Mesothelial cell of epicardium (in vitro differentiated cells): ENCODE results near the gene HOXA13. TPM values are rescaled to one million over a fixed set of nuclear protein-coding genes. Genes with fewer than 3 reads are reported as not detected.
A peak's percentile ranks its signal among the peaks of the same experiment; 100 is the strongest.

ENCODE experiments used
- DNase-seq, 2 experiments: peaks; one replicate each; pipeline ENCODE4 v3.0.0; 2021; ENCODE audit warnings: low spot score in 2 of 2; ENCODE audit not compliant: unreplicated experiment in 2 of 2
- H3K27ac Mint-ChIP-seq: 2 replicates; pipeline ENCODE4 v1.8.0; 2021; ENCODE audit warnings: mixed read lengths
- H3K27me3 Mint-ChIP-seq: 2 replicates; pipeline ENCODE4 v1.8.0; 2021; ENCODE audit warnings: low read depth, mixed read lengths
- H3K36me3 Mint-ChIP-seq: 2 replicates; pipeline ENCODE4 v1.8.0; 2021; ENCODE audit warnings: mixed read lengths
- H3K4me1 Mint-ChIP-seq: 2 replicates; pipeline ENCODE4 v1.8.0; 2021; ENCODE audit warnings: mixed read lengths
- H3K4me3 Mint-ChIP-seq: 2 replicates; pipeline ENCODE4 v1.8.0; 2021; ENCODE audit warnings: mild to moderate bottlenecking, moderate library complexity, mixed read lengths
- H3K9me3 Mint-ChIP-seq: 2 replicates; pipeline ENCODE4 v1.8.0; 2021; ENCODE audit warnings: mixed read lengths
- CTCF ChIP-seq: fragments of 200-600 bp; sonication (generic); IDR thresholded peaks from one replicate; pipeline ENCODE4 v1.5.0; 2021; ENCODE audit warnings: antibody characterized with exemption; ENCODE audit not compliant: unreplicated experiment
- microRNA-seq: library from miRNA; unstranded; fragments of <30 nt; microRNA quantifications from one replicate; pipeline ENCODE4 v1.2.0, GENCODE V29; 2021; ENCODE audit warnings: inconsistent platforms, mixed read lengths
- total RNA-seq: library from RNA; stranded (reverse); gene quantifications from 3 replicates; pipeline ENCODE4 v1.2.1, GENCODE V29; 2021

HOXA13 gene
- total RNA-seq, 1 donor from 2014 or later, result 7.7 TPM

- H3K4me3 Mint-ChIP-seq, result peak overlapping the region; percentile 87
- no peak for DNase-seq
- peak overlapping the region; percentile 99 for H3K27ac Mint-ChIP-seq
- no peaks in the 10 kb centered on the region for H3K27me3 Mint-ChIP-seq
- no peak for TF ChIP-seq CTCF
- H3K9me3 Mint-ChIP-seq, result no peaks in the 10 kb centered on the region
- peaks cover 69% of the 10 kb centered on the region for H3K4me1 Mint-ChIP-seq
- H3K36me3 Mint-ChIP-seq, result peaks cover 27% of the 10 kb centered on the region
Observed at GRCh38 chr7:27145914-27146412, 53.9 kb downstream of the HOXA13 start.

- H3K27ac Mint-ChIP-seq, result peak overlapping the region; percentile 99
- no peaks in the 10 kb centered on the region for H3K27me3 Mint-ChIP-seq
- H3K36me3 Mint-ChIP-seq, result peaks cover 32% of the 10 kb centered on the region
- H3K9me3 Mint-ChIP-seq, result no peaks in the 10 kb centered on the region
- H3K4me1 Mint-ChIP-seq, result peaks cover 72% of the 10 kb centered on the region
- H3K4me3 Mint-ChIP-seq, result peak overlapping the region; percentile 87
- no peak for TF ChIP-seq CTCF
- peak in 1 of 2 experiments; percentile 41 for DNase-seq
Observed at GRCh38 chr7:27145165-27145913, 54.6 kb downstream of the HOXA13 start.

GRCh38 chr7:27144781-27145164 is 55.1 kb downstream of the HOXA13 start:
- Mint-ChIP-seq H3K4me1 (peaks cover 69% of the 10 kb centered on the region), H3K27ac (peak overlapping the region; percentile 99), H3K27me3 (no peaks in the 10 kb centered on the region), H3K4me3 (peak overlapping the region; percentile 87), H3K9me3 (no peaks in the 10 kb centered on the region), H3K36me3 (peaks cover 35% of the 10 kb centered on the region)
- peak in 1 of 2 experiments; percentile 56 for DNase-seq
- TF ChIP-seq CTCF, result no peak

Small RNAs within 50 kb of the gene (microRNA-seq; reads per million reads assigned to microRNA genes)
- 5,924 reads per million, percentile 93 among the genes with 10 or more reads in this experiment for gene MIR196B

Other genes starting within 250 kb of the HOXA13 start
- 13.7 to 14.6 TPM (median 14.0 TPM) in 3 replicates for gene HOXA1, start 104.1 kb downstream of the HOXA13 start, total RNA-seq
- gene HOXA2, start 97.4 kb downstream of the HOXA13 start, total RNA-seq, result 30.3 to 33.9 TPM (median 30.8 TPM) in 3 replicates
- 51.0 to 55.9 TPM (median 54.7 TPM) in 3 replicates for gene HOXA4, start 69.3 kb downstream of the HOXA13 start, total RNA-seq
- 128 to 133 TPM (median 133 TPM) in 3 replicates for gene HOXA5, start 56.4 kb downstream of the HOXA13 start, total RNA-seq
- 43.7 to 45.6 TPM (median 44.4 TPM) in 3 replicates for gene HOXA6, start 52.3 kb downstream of the HOXA13 start, total RNA-seq
- gene HOXA3, start 47.5 kb downstream of the HOXA13 start, total RNA-seq, result 197 to 209 TPM (median 201 TPM) in 3 replicates
- gene HOXA7, start 43.4 kb downstream of the HOXA13 start, total RNA-seq, result 17.4 to 18.9 TPM (median 17.9 TPM) in 3 replicates
- 10.8 to 14.5 TPM (median 13.2 TPM) in 3 replicates for gene HOXA9, start 34.6 kb downstream of the HOXA13 start, total RNA-seq
- gene HOXA10, start 25.8 kb downstream of the HOXA13 start, total RNA-seq, result 13.1 to 14.4 TPM (median 13.8 TPM) in 3 replicates
- 3.3 to 4.2 TPM (median 3.9 TPM) in 3 replicates for gene HOXA11, start 14.9 kb downstream of the HOXA13 start, total RNA-seq
- gene EVX1, start 42.7 kb upstream of the HOXA13 start, total RNA-seq, result 1.4 to 2.1 TPM (median 1.8 TPM) in 3 replicates